ENCODE measurements around the gene MAGI2.

DNA sequence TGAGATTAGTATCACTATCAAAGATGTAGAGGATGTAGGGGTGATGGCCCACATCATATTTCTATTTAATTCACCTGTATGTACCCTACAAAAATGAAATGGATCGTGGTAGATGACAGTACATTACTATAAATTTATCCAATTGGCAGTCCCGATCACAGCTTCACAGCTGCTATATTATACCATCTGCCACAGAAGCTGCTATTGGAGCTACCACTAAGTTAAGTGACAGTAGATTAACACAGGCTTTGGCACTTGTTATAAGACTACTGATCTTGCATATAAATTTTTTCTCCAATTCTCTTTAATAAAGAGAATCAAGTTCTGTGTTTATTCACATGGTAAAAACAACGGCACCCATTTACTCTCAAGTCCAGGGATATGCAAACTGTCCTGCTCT, 24.9 kb upstream of the MAGI2 start:
- TF ChIP-seq POLR2A (IDR thresholded peaks at IDR 0.05), result no peak
- TF ChIP-seq, protein P1, sequence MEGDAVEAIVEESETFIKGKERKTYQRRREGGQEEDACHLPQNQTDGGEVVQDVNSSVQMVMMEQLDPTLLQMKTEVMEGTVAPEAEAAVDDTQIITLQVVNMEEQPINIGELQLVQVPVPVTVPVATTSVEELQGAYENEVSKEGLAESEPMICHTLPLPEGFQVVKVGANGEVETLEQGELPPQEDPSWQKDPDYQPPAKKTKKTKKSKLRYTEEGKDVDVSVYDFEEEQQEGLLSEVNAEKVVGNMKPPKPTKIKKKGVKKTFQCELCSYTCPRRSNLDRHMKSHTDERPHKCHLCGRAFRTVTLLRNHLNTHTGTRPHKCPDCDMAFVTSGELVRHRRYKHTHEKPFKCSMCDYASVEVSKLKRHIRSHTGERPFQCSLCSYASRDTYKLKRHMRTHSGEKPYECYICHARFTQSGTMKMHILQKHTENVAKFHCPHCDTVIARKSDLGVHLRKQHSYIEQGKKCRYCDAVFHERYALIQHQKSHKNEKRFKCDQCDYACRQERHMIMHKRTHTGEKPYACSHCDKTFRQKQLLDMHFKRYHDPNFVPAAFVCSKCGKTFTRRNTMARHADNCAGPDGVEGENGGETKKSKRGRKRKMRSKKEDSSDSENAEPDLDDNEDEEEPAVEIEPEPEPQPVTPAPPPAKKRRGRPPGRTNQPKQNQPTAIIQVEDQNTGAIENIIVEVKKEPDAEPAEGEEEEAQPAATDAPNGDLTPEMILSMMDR (IDR thresholded peaks at IDR 0.05 in 4 of 5, conservative IDR thresholded peaks at IDR 0.05 in 1 of 5), result no peak
